Transverse colon (tissue), 4 donors: ENCODE data around the gene TCHP. TPM values are rescaled to one million over a fixed set of nuclear protein-coding genes. Genes with fewer than 3 reads are reported as not detected.

Experiments used
- DNase-seq: peaks from one replicate; pipeline ENCODE4 v3.0.0-alpha.2; 2019
- H3K27ac ChIP-seq, 4 donors: fragments of 200-600 bp; sonication (generic); 2 replicates each; pipeline ENCODE4 v1.5.1; 2016 to 2018; ENCODE audit warnings: inconsistent platforms in 4 of 4
- H3K27me3 ChIP-seq: fragments of 200-600 bp; sonication (generic); 2 replicates; pipeline ENCODE4 v1.5.1; 2017; ENCODE audit warnings: inconsistent platforms
- H3K36me3 ChIP-seq, 4 donors: fragments of 200-600 bp; sonication (generic); 2 replicates each; pipeline ENCODE4 v1.5.1; 2017 to 2019; ENCODE audit warnings: inconsistent platforms in 4 of 4
- H3K4me1 ChIP-seq, 4 donors: fragments of 200-600 bp; sonication (generic); 2 replicates each; pipeline ENCODE4 v1.5.1; 2017 to 2020; ENCODE audit warnings: inconsistent platforms in 4 of 4
- H3K4me3 ChIP-seq, 4 donors: fragments of 200-600 bp; sonication (generic); 1 replicate in 1 of 4; 2 replicates in 3 of 4; pipeline versions ENCODE4 v1.5.1 to v1.6.1; 2017 to 2019; ENCODE audit warnings: inconsistent platforms in 4 of 4
- H3K9me3 ChIP-seq, 2 donors: fragments of 200-600 bp; sonication (generic); 2 replicates each; pipeline ENCODE4 v1.5.1; 2017 to 2019; ENCODE audit warnings: inconsistent platforms in 2 of 2
- CTCF ChIP-seq, 5 experiments: fragments of 200-600 bp in 3 of 5; fragments of 450-650 bp in 2 of 5; sonication (generic) in 3 of 5; IDR thresholded peaks; 1 replicate in 2 of 5; 2 replicates in 3 of 5; pipeline ENCODE4 v1.5.1; 2016 to 2017; ENCODE audit warnings: antibody characterized with exemption in 5 of 5, inconsistent platforms in 3 of 5, mild to moderate bottlenecking in 2 of 5, moderate library complexity in 1 of 5
- EP300 ChIP-seq: sonication (generic); formaldehyde crosslinking; IDR thresholded peaks from one replicate; pipeline ENCODE4 v1.6.1; 2017; ENCODE audit warnings: antibody characterized with exemption, low read depth
- POLR2A ChIP-seq: fragments of 450-650 bp; IDR thresholded peaks from one replicate; pipeline ENCODE4 v1.6.1; 2016; ENCODE audit warnings: antibody characterized with exemption, mild to moderate bottlenecking, moderate library complexity
- POLR2AphosphoS5 ChIP-seq, 3 donors: sonication (generic); formaldehyde crosslinking; IDR thresholded peaks; one replicate each; pipeline ENCODE4 v1.6.1; 2016; ENCODE audit warnings: antibody characterized with exemption in 3 of 3
- WGBS, 2 donors: methylation state at CpG; one replicate each; pipeline ENCODE4 v1.1.5; 2018; ENCODE audit warnings: low coverage in 1 of 2; 5-methylcytosine and 5-hydroxymethylcytosine counted together
- in situ Hi-C, 4 donors: fragments of 200-750 bp; cut with MboI; loops; one replicate each; pipeline versions ENCODE4 v1.15.0 to v1.15.1; 2017; ENCODE audit warnings: low sequenced_read_pairs in 3 of 4, low pct_ligation_motif_present in 1 of 4, low pct_unique_long_range_greater_than_20kb in 1 of 4
- intact Hi-C: fragments of 100-400 bp; cut with DNase I; formaldehyde crosslinking; loops from one replicate; pipeline ENCODE4 v1.15.1; 2023; ENCODE audit warnings: low total_unique reads
- total RNA-seq, 4 donors: library from RNA; depleted of rRNA; stranded (reverse); fragments of >200 nt; gene quantifications; one replicate each; pipeline ENCODE4 v1.1.0, GENCODE V29; 2016

The TCHP gene
- total RNA-seq, 4 donors from 2014 or later = 27.5 to 54.7 (median 30.7) TPM

GRCh38 chr12:109940339-109940923, 40.4 kb downstream of the TCHP start:
- peaks cover 0 to 27% (median 13%) of the 10 kb centered on the region in 4 donors for H3K36me3 ChIP-seq
- 67% methylated on average over 6 of the region's 6 CpGs; no CpG with 5 or more reads in 1 of the 2 donors for WGBS, 2 donors
- H3K4me3 ChIP-seq = no peak overlapping the region
- H3K27me3 ChIP-seq = no peaks in the 10 kb centered on the region
- TF ChIP-seq POLR2AphosphoS5 (IDR thresholded peaks at IDR 0.05) (peak in 2 of 3 donors; percentile 6 to 36), CTCF (IDR thresholded peaks at IDR 0.05) (no peak)
- H3K9me3 ChIP-seq = no peaks in the 10 kb centered on the region
- DNase-seq = peak; percentile 59
- in situ Hi-C loops = no loop called here
- intact Hi-C loops = no loop called here
- H3K27ac ChIP-seq = peak overlapping the region; percentile 46 to 71 (median 63)
- peaks cover 15 to 33% (median 21%) of the 10 kb centered on the region in 4 donors for H3K4me1 ChIP-seq

GRCh38 chr12:109943811-109944210, 43.7 kb downstream of the TCHP start:
- Histone ChIP-seq H3K9me3 (no peaks in the 10 kb centered on the region), H3K4me3 (no peak overlapping the region), H3K4me1 (peaks cover 16 to 60% (median 33%) of the 10 kb centered on the region in 4 donors), H3K27me3 (no peaks in the 10 kb centered on the region), H3K27ac (no peak overlapping the region), H3K36me3 (peaks cover 0 to 6% (median 0%) of the 10 kb centered on the region in 4 donors)
- DNase-seq = no peak
- intact Hi-C loops = no loop called here
- in situ Hi-C loops = no loop called here
- 91 to 100% methylated on average over 3 to 7 of the region's 7 CpGs for WGBS, 2 donors
- no peak for TF ChIP-seq POLR2A
- no peak for TF ChIP-seq EP300
- no peak for TF ChIP-seq POLR2AphosphoS5 (IDR thresholded peaks at IDR 0.05)
- no peak for TF ChIP-seq CTCF (IDR thresholded peaks at IDR 0.05)

GRCh38 chr12:109944561-109945359, 44.7 kb downstream of the TCHP start:
- no peaks in the 10 kb centered on the region for H3K27me3 ChIP-seq
- no peak for DNase-seq
- in situ Hi-C loops = no loop called here
- intact Hi-C loops = no loop called here
- WGBS, 2 donors = 75 to 88% methylated on average over 15 to 17 of the region's 17 CpGs
- H3K9me3 ChIP-seq = no peaks in the 10 kb centered on the region
- H3K27ac ChIP-seq = peak overlapping the region in 2 of 4 donors; percentile 4 to 17
- H3K4me1 ChIP-seq = peaks cover 22 to 63% (median 37%) of the 10 kb centered on the region in 4 donors
- H3K4me3 ChIP-seq = no peak overlapping the region
- no peaks in the 10 kb centered on the region for H3K36me3 ChIP-seq
- TF ChIP-seq CTCF (IDR thresholded peaks at IDR 0.05) (no peak), POLR2AphosphoS5 (IDR thresholded peaks at IDR 0.05) (no peak), POLR2A (no peak), EP300 (no peak)

GRCh38 chr12:109946505-109946904, 46.4 kb downstream of the TCHP start:
- Histone ChIP-seq H3K27ac (peak overlapping the region; percentile 28 to 67 (median 44)), H3K27me3 (no peaks in the 10 kb centered on the region), H3K9me3 (no peaks in the 10 kb centered on the region), H3K4me3 (no peak overlapping the region), H3K36me3 (peaks cover 0 to 7% (median 3%) of the 10 kb centered on the region in 4 donors), H3K4me1 (peaks cover 14 to 55% (median 25%) of the 10 kb centered on the region in 4 donors)
- no peak for DNase-seq
- WGBS, 2 donors = 59 to 74% methylated on average over 4 to 5 of the region's 5 CpGs
- intact Hi-C loops (no loop called here), in situ Hi-C loops (no loop called here)
- TF ChIP-seq EP300 (no peak), CTCF (IDR thresholded peaks at IDR 0.05) (no peak)
